HG03064 (cell line): ENCODE measurements around the gene PPP1R3C.

ENCODE experiments used
- ATAC-seq: cut with Tn5 transposase; IDR thresholded peaks from one replicate; pipeline ENCODE4 v1.9.1; 2021; ENCODE audit warnings: low read depth; ENCODE audit not compliant: unreplicated experiment

The PPP1R3C gene

DNA sequence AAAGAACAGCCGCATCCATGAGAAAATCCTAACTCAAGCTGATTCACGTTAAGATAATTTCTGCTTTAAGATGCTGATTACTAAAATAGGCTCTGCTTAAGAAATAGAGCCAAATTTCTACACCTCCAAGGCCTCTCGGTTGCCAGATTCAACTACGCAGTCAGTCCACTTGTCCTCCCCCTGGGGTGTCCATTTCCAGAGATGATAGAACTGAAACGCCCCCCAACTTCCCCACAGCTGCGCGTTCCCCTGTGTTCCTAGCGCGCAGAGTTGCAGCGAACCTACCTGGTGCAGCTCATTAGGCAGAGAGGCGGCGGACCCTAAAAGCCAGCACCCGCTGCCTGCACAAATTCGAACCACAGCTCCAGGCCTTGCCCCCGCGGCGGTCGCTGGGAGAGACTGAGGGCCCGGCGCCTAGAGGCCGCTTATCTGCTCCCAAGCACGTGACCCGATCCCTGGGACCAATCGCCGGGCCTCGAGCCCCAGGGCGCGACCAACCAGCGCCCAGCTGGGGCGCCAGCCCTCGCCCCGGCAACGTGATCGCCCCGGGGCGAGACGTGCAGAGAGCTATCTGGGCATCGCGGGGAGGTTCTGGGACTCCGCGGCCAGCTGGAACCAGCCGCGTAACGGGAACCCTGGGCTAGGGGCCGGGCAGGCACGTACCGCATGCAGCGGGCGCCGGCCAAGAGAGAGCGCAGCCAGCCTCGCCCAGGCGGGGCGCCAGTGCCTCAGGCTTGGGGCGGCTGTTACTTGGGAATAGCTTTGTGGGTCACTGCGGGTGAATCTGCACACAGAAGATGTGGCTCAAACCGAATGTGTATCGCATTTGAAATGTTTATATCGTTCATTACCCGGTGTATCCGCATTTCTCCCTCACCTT, at the start of gene PPP1R3C:
PPP1R3C (minus strand) TSS at position 401 of the 880 bp plus-strand sequence; CDS start at position 299, 102 bp downstream.
- peak; percentile 73 for ATAC-seq

DNA sequence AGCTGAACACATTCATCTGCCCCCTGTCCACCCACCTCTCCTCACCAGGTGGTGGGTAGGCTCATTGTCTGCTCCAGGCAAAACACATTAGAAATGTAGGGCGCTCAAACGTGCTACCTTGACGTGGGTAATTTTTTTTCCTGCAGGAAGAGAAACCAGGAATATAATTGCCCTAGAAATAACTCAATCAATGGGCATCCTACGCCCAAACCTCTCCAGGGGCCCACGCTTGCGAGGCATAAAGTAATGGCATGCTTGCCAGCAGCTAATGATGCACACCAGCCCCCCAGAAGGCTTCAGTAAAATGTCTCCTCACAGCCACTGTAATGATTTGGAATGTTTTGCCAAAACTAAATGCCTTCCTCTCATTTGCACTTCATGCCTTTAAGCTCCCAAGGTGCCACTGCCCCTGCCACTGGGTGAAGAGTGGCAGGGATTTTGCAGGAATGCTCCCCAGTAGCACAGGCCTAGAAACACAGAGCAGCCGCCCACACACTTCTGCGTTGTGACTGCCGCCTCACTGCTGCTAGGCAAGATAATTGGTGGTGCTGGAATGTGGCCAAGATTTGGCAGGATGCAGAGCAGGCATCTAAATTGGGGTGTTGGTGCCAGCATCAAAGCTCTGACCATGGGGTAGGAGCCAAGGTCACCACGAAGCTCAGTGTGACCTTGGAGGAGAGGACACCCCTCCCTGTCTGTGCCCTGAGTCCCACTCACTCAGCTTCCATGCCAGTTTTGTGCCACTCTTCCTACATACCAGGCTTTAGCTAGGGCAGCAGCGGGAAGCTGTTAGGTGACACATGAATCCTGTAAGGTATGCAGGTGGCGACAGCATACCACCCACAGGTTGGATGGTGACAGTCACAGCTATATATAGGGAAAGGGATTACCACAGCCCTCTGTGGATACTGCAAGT, 48.7 kb upstream of the PPP1R3C start:
- no peak for ATAC-seq

DNA sequence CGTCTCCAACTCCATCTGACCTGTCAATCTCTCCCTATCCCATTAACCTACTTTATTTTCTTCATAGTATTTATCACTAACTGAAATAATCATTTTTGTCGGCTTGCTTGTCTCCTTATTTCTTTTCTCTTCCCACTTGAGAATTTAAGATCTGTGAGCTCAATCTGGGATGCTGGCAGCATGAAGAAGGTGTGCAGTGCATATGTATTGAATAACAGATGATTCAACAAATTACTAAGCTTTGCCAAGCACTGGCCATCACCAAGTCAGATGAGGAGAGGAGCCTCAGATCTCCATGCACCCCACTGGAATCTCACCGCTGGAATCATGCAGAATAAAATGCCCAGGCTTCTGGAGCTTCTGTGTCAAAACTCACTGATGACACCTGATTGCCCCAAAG, 47.6 kb upstream of the PPP1R3C start:
- ATAC-seq = no peak

DNA sequence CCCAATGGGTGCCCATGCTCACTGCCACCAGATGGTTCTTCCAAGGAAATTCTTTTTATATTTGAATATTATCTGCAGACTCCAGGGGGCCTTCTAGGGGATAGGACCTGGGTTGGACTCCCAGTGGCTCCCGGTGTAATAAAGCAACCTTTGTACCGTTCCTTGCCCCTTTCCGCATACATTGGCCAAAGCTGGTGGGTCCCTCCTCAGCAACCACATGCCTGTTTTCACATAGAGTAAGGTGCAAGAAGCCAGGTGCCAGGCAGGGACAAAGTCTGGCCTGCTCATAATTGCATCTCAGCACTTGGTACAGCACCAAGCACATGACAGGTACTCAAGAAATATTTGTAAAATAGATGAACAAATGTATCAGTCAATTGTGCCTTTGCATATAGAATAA, 46.4 kb upstream of the PPP1R3C start:
- ATAC-seq = no peak

GRCh38 chr10:91677911-91678310, 45.0 kb upstream of the PPP1R3C start:
- no peak for ATAC-seq

DNA sequence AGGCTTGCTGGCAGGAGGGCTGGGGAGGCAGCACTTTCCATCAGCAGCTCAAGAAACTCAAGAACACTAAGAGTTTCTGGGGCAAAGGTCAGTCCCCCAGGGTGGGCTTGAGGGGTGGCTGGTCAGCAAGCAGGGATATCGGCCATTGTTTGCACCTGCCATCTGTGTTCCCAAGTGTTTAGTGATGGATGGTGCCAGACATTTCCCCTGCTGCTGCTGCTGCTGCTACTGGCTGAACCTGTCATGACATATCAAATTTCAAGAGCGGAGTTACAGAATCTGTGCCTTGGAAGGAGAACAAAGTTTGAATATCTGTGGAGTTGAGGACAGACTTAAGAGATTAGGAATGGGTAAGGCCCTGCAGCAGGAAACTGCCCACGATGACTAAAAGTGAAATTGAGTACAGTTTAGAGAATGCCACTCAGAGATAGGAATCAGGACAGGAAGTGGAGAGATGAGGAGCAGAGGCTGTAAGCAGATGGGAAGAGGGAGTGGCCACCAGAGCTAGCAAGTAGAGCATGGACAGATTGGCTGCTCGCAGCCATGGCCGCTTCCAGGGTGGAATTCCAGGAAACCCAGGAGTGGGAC, 39.2 kb upstream of the PPP1R3C start:
- ATAC-seq = no peak

DNA sequence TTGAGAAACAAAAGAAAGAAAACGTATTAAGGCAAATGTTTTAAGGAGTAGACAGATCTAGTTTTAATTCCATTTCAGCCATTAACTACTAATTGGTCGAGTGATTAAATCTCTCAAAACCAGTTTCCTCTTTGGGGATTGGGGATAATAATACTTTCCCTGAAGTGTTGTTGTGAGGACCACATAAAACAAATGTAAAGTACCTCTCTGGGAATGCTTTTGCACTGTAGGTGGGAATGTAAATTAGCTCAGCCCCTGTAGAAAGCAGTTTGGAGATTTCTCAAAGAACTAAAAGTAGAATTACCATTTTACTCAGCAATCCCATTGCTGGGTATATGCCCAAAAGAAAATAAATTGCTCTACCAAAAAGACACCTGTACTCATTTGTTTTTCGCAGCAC, 36.0 kb upstream of the PPP1R3C start:
- no peak for ATAC-seq

- no peak for ATAC-seq
Measured at GRCh38 chr10:91665842-91666241, 33.0 kb upstream of the PPP1R3C start.

- no peak for ATAC-seq
Measured at GRCh38 chr10:91664426-91664825, 31.6 kb upstream of the PPP1R3C start.

GRCh38 chr10:91662993-91663392, 30.1 kb upstream of the PPP1R3C start:
- ATAC-seq = no peak

GRCh38 chr10:91653219-91653870, 20.5 kb upstream of the PPP1R3C start:
- no peak for ATAC-seq

DNA sequence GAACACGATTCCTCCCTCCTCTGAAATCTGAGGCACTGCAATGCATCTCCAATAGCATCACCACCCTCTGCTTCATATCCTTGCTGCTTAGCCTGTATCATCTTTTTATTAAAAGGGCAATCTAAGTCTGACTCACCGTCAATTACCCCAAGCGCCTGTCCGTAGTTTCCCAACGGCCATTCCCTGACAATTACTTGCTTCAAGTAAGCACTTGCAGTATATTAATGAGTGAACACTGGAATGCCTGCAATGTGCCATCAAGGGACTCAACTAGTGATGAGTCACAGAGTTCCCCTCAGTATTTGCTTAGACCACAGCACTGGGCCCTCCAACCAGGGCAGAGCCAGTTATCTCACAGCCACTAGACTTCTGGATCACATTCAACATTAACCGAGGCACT, 19.5 kb upstream of the PPP1R3C start:
- no peak for ATAC-seq

- no peak for ATAC-seq
Measured at GRCh38 chr10:91643700-91644099, 10.8 kb upstream of the PPP1R3C start.

DNA sequence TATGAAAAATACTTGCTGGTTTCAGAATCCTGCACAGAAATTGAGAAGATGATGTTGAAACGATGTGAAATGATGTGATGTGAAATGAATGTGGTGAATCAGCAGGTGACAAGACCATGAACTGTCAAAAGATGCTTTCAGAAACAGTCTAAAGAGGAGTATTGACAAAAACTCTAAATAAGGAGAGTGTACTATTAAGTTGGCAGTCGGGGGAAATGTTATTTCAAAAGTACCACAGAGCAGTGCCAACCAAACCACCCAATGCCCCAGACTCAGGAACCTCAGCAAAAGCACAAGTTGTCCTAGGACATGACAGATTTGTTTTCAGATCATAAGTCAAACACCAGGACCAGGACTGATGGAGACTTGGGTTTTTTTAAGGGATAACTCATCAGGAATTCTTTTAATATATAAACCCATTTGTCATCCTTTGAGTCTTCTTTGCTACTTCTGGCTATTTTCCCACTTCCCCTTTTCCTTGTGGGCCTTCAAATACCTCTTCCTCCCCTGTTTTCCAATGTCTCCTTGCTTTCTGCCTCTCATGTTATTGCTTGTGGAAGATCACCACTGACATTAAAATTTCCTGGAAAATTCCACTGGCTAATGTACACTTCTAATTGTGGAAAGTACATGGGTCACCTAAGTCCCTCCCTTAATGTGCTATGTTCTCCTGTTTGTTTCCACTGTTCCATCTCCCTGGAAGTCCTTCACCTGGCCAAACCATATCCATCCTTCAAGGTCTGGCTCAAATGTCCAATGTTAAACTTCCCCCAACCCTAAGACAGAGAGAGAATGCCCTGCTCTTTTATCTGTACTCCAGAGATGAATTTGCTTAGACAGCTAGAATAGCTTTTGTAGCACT, 10.2 kb upstream of the PPP1R3C start:
- ATAC-seq = no peak

DNA sequence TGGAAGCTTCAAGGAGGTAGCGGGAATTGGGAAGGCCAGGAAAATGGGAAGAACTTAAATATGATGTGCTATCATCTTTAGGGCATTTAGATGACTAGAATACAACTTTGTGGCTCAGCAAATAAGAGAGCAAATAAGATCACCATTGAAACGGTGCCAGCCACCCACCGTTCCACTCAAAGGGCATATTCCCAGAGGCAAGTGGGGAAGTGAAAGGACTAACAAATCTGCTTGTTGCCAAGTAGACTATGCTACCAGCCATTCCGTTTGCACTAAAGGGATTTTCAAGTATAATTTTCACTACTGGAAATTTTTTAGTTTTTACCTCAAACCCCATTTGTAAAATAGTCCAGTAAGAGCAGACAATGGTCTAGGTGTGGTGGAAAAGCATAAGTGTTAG, 4.0 kb upstream of the PPP1R3C start:
- no peak for ATAC-seq

- ATAC-seq = no peak
Measured at GRCh38 chr10:91635401-91636400, 2.8 kb upstream of the PPP1R3C start.

DNA sequence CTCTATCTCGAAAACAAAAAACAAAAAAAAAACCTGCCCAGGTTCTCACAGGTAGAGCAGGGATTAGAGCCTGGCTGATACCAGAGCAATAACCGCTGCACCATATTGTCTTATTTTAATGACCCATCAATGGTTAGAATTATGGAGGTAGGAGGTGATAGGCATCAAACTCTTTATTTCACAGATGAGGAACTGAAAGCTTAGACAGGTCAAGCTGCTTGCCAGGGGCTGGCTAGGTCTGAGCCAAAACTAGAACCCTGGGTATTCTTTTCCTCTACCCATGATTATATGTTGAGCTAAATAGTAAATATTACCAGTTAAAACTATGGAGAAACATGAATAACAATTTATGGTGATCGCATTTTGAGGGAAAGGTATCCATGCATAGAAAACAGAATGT, 2.0 kb upstream of the PPP1R3C start:
- no peak for ATAC-seq

DNA sequence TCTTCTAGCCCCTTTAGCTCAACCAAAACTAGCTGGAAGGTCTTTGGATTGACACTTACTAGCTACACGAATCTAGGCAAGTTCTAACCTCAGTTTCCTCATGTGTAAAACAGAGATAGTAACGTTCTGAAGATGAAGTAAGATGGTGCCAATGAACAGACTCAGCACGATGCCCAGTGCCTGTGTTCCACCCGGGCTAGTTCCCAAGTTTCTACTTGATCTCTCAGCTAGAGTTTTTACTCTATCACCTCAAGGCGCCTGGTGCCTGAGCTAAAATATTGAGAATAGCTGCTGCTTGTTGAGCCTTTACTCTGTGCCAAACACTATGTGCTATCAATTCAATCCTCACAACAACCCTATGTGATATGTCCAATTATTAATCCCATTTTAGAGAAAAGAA, 1.4 kb upstream of the PPP1R3C start:
- ATAC-seq = no peak
